Vagina (tissue), 2 donors: ENCODE data around the gene SH2D6.

ENCODE experiments used
- POLR2A ChIP-seq, 2 donors: fragments of 450-650 bp; IDR thresholded peaks; one replicate each; pipeline ENCODE4 v1.6.1; 2017; ENCODE audit warnings: antibody characterized with exemption in 2 of 2, mild to moderate bottlenecking in 2 of 2, moderate library complexity in 2 of 2
- TF ChIP-seq, protein P1 (sequence below), 3 experiments: fragments of 450-650 bp in 2 of 3; fragments of 200-600 bp in 1 of 3; sonication (generic) in 1 of 3; IDR thresholded peaks; one replicate each; pipeline ENCODE4 v1.5.1; 2017 to 2019; ENCODE audit warnings: antibody characterized with exemption in 3 of 3, mild to moderate bottlenecking in 2 of 3, moderate library complexity in 2 of 3

DNA sequence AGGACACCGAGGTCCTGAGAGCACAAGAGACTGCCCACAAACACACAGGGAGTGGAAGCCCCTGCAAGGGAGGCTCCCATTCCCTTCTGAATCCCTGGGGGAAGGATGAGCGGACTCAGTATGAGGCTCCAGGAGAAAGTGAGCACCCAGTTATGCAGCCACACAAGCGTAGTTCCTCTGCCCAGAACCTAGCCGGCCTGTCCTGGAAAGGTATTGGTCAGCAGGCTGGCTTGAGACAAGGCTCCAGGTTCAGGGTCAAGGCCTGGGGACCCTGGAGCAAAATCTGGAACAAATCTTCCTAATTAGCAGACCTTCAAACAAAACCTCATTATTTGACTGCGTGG, 7.1 kb upstream of the SH2D6 start:
- TF ChIP-seq, protein P1, sequence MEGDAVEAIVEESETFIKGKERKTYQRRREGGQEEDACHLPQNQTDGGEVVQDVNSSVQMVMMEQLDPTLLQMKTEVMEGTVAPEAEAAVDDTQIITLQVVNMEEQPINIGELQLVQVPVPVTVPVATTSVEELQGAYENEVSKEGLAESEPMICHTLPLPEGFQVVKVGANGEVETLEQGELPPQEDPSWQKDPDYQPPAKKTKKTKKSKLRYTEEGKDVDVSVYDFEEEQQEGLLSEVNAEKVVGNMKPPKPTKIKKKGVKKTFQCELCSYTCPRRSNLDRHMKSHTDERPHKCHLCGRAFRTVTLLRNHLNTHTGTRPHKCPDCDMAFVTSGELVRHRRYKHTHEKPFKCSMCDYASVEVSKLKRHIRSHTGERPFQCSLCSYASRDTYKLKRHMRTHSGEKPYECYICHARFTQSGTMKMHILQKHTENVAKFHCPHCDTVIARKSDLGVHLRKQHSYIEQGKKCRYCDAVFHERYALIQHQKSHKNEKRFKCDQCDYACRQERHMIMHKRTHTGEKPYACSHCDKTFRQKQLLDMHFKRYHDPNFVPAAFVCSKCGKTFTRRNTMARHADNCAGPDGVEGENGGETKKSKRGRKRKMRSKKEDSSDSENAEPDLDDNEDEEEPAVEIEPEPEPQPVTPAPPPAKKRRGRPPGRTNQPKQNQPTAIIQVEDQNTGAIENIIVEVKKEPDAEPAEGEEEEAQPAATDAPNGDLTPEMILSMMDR (IDR thresholded peaks at IDR 0.05): no peak
- no peak for TF ChIP-seq POLR2A (IDR thresholded peaks at IDR 0.05)
